Measurements from ENCODE around the gene RNF39. TPM values are rescaled to one million over a fixed set of nuclear protein-coding genes. Genes with fewer than 3 reads are reported as not detected.

Gene RNF39
- total and polyA plus RNA-seq, 2 of the 4 experiments (the other 2 are of a cell fraction): not detected

GRCh38 chr6:30062471-30063178 lies 12.9 kb downstream of the RNF39 start:
- Histone ChIP-seq H3K4me1 (ENCODE audit: control insufficient read depth, insufficient read depth, low read length) (peaks cover 3% of the 10 kb centered on the region), H3K23ac (ENCODE audit: low read depth, low read length) (no peak overlapping the region), H3K9ac (ENCODE audit: low read depth, low read length) (no peak overlapping the region), H3K36me3 (ENCODE audit: control insufficient read depth, insufficient read depth, low read length) (no peaks in the 10 kb centered on the region), H4K91ac (ENCODE audit: insufficient read depth, low read depth, low read length) (no peak overlapping the region), H2BK20ac (ENCODE audit: low read depth, low read length) (no peak overlapping the region), H3K4me2 (ENCODE audit: low read depth, low read length) (no peak overlapping the region), H2BK5ac (ENCODE audit: low read depth, low read length, poor library complexity, severe bottlenecking) (no peak overlapping the region), H3K79me1 (ENCODE audit: low read depth in 1 of 2, low read length in 2 of 2) (peaks cover 27 to 37% of the 10 kb centered on the region in 2 experiments), H2AFZ (replicated peaks; ENCODE audit: low read length, poor library complexity) (no peak overlapping the region), H3K18ac (ENCODE audit: low read depth, low read length) (no peak overlapping the region), H3K14ac (replicated peaks; ENCODE audit: low read depth, low read length) (no peak overlapping the region), H2BK120ac (ENCODE audit: low read depth, low read length) (no peak overlapping the region), H4K20me1 (ENCODE audit: insufficient read depth, low read length) (no peaks in the 10 kb centered on the region), H2AK9ac (replicated peaks; ENCODE audit: low read depth, low read length, poor library complexity) (no peak overlapping the region), H3K9me3 (ENCODE audit: control insufficient read depth, insufficient read depth, low read length) (no peaks in the 10 kb centered on the region), H2AK5ac (ENCODE audit: low read depth, low read length) (no peak overlapping the region), H3K56ac (ENCODE audit: extremely low read depth, insufficient read depth, low read length) (no peak overlapping the region), H4K8ac (ENCODE audit: low read depth in 2 of 2, low read length in 2 of 2) (no peak overlapping the region; a peak in 1 of 4 replicates), H2BK15ac (ENCODE audit: low read depth, low read length) (no peak overlapping the region), H3K27ac (ENCODE audit: insufficient read depth, low read length) (no peak overlapping the region), H3K27me3 (ENCODE audit: control insufficient read depth, insufficient read depth, low read length) (no peaks in the 10 kb centered on the region), H3K9me1 (ENCODE audit: insufficient read depth, low read length) (peaks cover 5% of the 10 kb centered on the region), H3K4me3 (ENCODE audit: insufficient read depth, low read depth, low read length) (no peak overlapping the region), H3K4ac (ENCODE audit: low read depth, low read length) (no peak overlapping the region), H4K5ac (ENCODE audit: low read depth, low read length) (no peak overlapping the region)
- no CpG with 5 or more reads among the region's 7 CpGs for WGBS, 2 experiments (ENCODE audit: extremely low coverage in 2 of 2, insufficient read length in 1 of 2)
- intact Hi-C loops (cut with micrococcal nuclease) (no loop called here), dilution Hi-C loops (cut with HindIII; ENCODE audit: low sequenced_read_pairs, unreplicated experiment) (no loop called here), in situ Hi-C loops (cut with MboI; ENCODE audit: low sequenced_read_pairs) (no loop called here)
- ChIA-PET CTCF (no interaction called here), POLR2A (ENCODE audit: unreplicated experiment) (no interaction called here)
- TF ChIP-seq NFE2L2 (IDR thresholded peaks at IDR 0.05; ENCODE audit: low read depth, low read length): no peak
- ATAC-seq (ENCODE audit: low read depth) (no peak), DNase-seq (no peak)
- no TSS peak for BruUV-seq (replicated peaks)
